A673 (cell line): Measurements from ENCODE around the gene SGTA. TPM values are rescaled to one million over a fixed set of nuclear protein-coding genes. Genes with fewer than 3 reads are reported as not detected.

Experiments
- BruUV-seq: library from RNA; stranded (reverse); fragments of 400-500 nt; replicated peaks from 2 replicates; lab custom pipeline; 2021; lab: Mats Ljungman, UMichigan
- CTCF ChIA-PET: fragments of 300-600 bp; sonication (Branson Sonifier 250); formaldehyde crosslinking; loops from one replicate; lab custom pipeline; 2022; ENCODE audit warnings: antibody characterized with exemption; lab: Charles Lee
- POLR2A ChIA-PET: fragments of 300-600 bp; sonication (Branson Sonifier 250); formaldehyde crosslinking; loops from one replicate; lab custom pipeline; 2022; ENCODE audit warnings: antibody characterized with exemption; ENCODE audit not compliant: low non-redundant PET; lab: Charles Lee
- DNase-seq: peaks from one replicate; pipeline ENCODE4 v3.0.0-alpha.2; 2015; ENCODE audit warnings: low spot score
- H3K27ac ChIP-seq: fragments of 200-600 bp; sonication (generic); 2 replicates; pipeline ENCODE4 v1.5.1; 2016; ENCODE audit warnings: mixed run types, low read depth, mild to moderate bottlenecking, mixed read lengths, antibody characterized with exemption, low read length; ENCODE audit not compliant: poor library complexity, severe bottlenecking
- H3K27me3 ChIP-seq: fragments of 200-600 bp; sonication (generic); replicated peaks from 2 replicates; pipeline ENCODE4 v1.6.1; 2017; ENCODE audit warnings: mixed run types, low read depth, mild to moderate bottlenecking, mixed read lengths, antibody characterized with exemption, low read length; ENCODE audit not compliant: insufficient read depth, poor library complexity
- H3K36me3 ChIP-seq: fragments of 200-600 bp; sonication (generic); 2 replicates; pipeline ENCODE4 v1.6.1; 2016; ENCODE audit warnings: mixed run types, mild to moderate bottlenecking, mixed read lengths, antibody characterized with exemption, low read length; ENCODE audit not compliant: insufficient read depth, poor library complexity, severe bottlenecking
- H3K4me1 ChIP-seq: fragments of 200-600 bp; sonication (generic); 2 replicates; pipeline ENCODE4 v1.6.1; 2017; ENCODE audit warnings: mixed run types, mild to moderate bottlenecking, mixed read lengths, antibody characterized with exemption, low read length; ENCODE audit not compliant: insufficient read depth, poor library complexity, severe bottlenecking
- H3K4me3 ChIP-seq: fragments of 200-600 bp; sonication (generic); 2 replicates; pipeline ENCODE4 v1.5.1; 2016; ENCODE audit warnings: low read depth, mixed run types, mild to moderate bottlenecking, mixed read lengths, low read length; ENCODE audit not compliant: poor library complexity, severe bottlenecking
- H3K9me3 ChIP-seq: fragments of 200-600 bp; sonication (generic); 2 replicates; pipeline ENCODE4 v1.6.1; 2016; ENCODE audit warnings: mixed run types, low read depth, mild to moderate bottlenecking, mixed read lengths, antibody characterized with exemption, low read length; ENCODE audit not compliant: poor library complexity, severe bottlenecking
- EZH2 ChIP-seq: fragments of 200-600 bp; sonication (generic); IDR thresholded peaks from 2 replicates; pipeline ENCODE4 v1.6.1; 2017; ENCODE audit warnings: borderline replicate concordance, low read depth, mild to moderate bottlenecking, mixed read lengths, antibody characterized with exemption, low read length; ENCODE audit not compliant: poor library complexity, severe bottlenecking
- intact Hi-C: fragments of 100-400 bp; cut with micrococcal nuclease; formaldehyde crosslinking; loops from one replicate; pipeline ENCODE4 v1.10.0; 2022; ENCODE audit not compliant: unreplicated experiment
- total RNA-seq: library from RNA; stranded (reverse); gene quantifications from 2 replicates; pipeline ENCODE4 v1.2.3, GENCODE V29; 2021
- TF ChIP-seq, protein P1 (sequence below): fragments of 300-800, 200-600 bp; sonication (generic); conservative IDR thresholded peaks from 2 replicates; pipeline ENCODE4 v1.5.1; 2017; ENCODE audit warnings: low read depth, mild to moderate bottlenecking, antibody characterized with exemption, low read length, moderate library complexity, mixed read lengths

SGTA gene
- total RNA-seq, 1 experiment from 2014 or later, result 106 TPM

DNA sequence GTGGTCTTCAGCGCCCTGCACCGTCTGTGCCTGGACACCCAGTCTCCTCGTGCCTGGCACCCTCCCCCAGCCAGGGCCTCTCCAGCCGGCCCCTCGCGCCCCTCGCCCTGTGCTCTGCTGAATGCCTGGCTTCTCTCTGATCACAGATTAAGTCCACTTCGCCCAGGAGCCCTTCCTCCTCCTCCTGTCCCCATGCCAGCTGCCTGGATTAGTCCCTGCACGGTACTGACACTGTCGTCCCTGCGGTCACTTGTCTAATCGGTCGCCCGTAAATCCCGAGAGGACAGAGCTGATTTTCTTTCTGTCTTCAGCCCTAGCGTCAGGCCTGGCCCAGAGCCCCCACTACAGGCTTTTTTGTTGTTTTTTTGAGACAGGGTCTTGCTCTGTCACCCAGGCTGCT lies 8.8 kb upstream of the SGTA start:
- intact Hi-C loops, result no loop called here
- CTCF ChIA-PET, result no interaction called here
- DNase-seq, result no peak
- Histone ChIP-seq H3K36me3 (peaks cover 38% of the 10 kb centered on the region), H3K4me1 (no peaks in the 10 kb centered on the region), H3K27ac (no peak overlapping the region), H3K27me3 (no peaks in the 10 kb centered on the region), H3K9me3 (no peaks in the 10 kb centered on the region), H3K4me3 (no peak overlapping the region)
- POLR2A ChIA-PET, result no interaction called here
- BruUV-seq, result no TSS peak
- no peak for TF ChIP-seq EZH2
- TF ChIP-seq, protein P1, sequence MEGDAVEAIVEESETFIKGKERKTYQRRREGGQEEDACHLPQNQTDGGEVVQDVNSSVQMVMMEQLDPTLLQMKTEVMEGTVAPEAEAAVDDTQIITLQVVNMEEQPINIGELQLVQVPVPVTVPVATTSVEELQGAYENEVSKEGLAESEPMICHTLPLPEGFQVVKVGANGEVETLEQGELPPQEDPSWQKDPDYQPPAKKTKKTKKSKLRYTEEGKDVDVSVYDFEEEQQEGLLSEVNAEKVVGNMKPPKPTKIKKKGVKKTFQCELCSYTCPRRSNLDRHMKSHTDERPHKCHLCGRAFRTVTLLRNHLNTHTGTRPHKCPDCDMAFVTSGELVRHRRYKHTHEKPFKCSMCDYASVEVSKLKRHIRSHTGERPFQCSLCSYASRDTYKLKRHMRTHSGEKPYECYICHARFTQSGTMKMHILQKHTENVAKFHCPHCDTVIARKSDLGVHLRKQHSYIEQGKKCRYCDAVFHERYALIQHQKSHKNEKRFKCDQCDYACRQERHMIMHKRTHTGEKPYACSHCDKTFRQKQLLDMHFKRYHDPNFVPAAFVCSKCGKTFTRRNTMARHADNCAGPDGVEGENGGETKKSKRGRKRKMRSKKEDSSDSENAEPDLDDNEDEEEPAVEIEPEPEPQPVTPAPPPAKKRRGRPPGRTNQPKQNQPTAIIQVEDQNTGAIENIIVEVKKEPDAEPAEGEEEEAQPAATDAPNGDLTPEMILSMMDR, result no peak

DNA sequence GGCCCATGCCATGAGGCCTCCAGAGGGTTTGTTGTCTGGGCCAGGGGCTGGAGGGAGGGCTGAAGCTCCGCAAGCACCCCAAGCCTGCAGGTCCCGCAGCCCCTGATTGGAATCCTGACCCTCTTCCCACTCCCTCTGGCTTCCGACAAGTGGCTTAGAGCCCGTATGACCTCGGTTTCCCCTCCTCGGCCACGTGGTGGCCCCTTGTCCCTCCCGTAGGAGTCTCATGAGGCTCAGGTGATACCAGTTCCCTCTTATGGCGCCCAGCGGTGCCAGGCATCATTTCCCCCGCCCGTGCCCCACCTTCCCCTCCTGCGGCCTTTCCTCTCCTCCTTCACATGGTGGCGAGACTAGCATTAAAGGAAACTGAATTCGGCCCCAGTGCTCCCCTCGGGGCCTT lies 8.4 kb upstream of the SGTA start:
- Histone ChIP-seq H3K27ac (no peak overlapping the region), H3K36me3 (peaks cover 35% of the 10 kb centered on the region), H3K27me3 (no peaks in the 10 kb centered on the region), H3K4me3 (no peak overlapping the region), H3K4me1 (no peaks in the 10 kb centered on the region), H3K9me3 (no peaks in the 10 kb centered on the region)
- POLR2A ChIA-PET, result no interaction called here
- no TSS peak for BruUV-seq
- CTCF ChIA-PET, result interaction anchor here (1.1 kb wide), 1 partner anchor 80 kb away, joined by 3 read pairs; no protein-coding TSS in a partner anchor
- TF ChIP-seq, protein P1, result no peak
- TF ChIP-seq EZH2, result no peak
- no peak for DNase-seq
- intact Hi-C loops, result no loop called here

DNA sequence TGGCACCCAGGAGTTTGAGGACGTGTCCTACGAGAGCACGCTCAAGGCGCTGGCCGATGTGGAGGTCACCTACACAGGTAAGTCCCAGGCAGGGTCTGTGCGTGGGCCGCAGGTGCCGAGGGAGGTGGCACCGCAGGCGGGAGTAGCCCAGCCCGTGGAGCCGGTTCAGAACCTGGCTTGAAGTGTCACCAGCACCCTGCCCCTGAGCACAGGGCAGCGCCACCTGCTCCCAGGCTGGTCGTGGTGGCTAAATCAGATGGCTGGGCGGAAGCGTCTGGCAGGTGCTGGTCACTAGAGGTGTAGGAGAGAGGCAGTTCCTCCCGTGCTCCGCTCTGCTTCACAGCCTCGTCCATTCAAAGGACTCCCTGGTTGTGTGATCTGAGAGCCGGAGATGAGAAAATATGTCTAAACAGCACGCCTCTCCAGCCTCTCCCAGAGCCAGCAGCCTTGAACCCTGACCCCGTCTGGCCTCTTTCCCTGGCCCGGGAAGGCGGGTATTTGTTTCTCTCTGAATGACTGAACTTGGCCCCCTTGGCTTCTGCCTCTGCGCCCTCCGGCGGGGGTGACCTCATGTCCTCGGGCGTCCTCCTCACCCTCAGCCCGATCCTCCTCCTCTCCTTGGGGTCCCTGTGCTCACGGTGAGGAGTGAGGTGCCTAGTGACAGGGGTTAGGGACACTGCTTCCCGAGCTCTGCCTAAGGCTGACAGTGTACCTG lies 7.6 kb upstream of the SGTA start:
- no peak for TF ChIP-seq EZH2
- TF ChIP-seq, protein P1, result no peak
- intact Hi-C loops, result no loop called here
- no peak for DNase-seq
- Histone ChIP-seq H3K27me3 (no peaks in the 10 kb centered on the region), H3K4me3 (no peak overlapping the region), H3K9me3 (no peaks in the 10 kb centered on the region), H3K36me3 (peaks cover 28% of the 10 kb centered on the region), H3K4me1 (no peaks in the 10 kb centered on the region), H3K27ac (no peak overlapping the region)
- no TSS peak for BruUV-seq
- CTCF ChIA-PET, result interaction anchor here (1.1 kb wide), 1 partner anchor 79 kb away, joined by 3 read pairs; no protein-coding TSS in a partner anchor
- POLR2A ChIA-PET, result no interaction called here
